LoVo (cell line): Measurements from ENCODE around the gene CRYBB1.

ENCODE experiments used
- DNase-seq: peaks from one replicate; pipeline ENCODE4 v3.0.0-alpha.2; 2016; ENCODE audit warnings: low spot score

Gene CRYBB1

DNA sequence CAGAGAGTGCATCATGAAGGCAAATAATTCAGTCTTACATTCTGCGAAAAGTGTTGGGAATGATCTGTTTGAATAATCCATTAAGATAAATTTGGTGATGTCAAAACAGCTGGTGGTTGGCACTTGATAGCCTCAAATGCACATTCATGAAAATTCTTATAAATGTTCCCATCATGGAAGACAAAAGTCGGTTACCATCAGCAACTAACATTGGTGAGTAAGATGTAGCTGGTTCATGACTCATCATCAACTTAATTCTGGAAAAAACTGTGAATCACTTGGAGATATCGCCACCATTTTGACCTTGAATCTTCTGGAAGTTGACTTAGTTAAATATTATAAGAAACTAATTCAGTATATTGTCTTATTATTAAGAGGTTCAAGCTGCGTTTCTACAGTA lies 11.2 kb downstream of the CRYBB1 start:
- no peak for DNase-seq

DNA sequence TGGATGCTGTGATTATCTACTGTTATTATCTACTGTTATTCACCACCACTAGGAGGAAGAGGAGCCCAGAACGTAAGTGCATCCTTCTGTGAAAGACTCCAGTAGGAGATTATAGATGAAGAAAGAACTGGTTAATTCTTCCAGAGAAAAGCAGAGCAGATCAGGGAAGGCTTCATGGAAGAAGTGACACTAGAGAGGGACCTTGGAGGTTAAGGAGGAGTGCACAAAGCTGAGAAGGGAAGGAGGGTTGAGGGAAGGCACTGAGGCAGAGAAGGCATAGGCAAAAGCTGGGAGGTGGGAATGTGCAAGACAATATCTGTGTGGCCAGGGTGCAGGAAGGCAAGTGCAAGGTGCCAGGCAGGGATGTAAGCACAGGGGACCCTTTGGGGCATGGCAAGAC lies 13.5 kb downstream of the CRYBB1 start:
- DNase-seq, result no peak

DNA sequence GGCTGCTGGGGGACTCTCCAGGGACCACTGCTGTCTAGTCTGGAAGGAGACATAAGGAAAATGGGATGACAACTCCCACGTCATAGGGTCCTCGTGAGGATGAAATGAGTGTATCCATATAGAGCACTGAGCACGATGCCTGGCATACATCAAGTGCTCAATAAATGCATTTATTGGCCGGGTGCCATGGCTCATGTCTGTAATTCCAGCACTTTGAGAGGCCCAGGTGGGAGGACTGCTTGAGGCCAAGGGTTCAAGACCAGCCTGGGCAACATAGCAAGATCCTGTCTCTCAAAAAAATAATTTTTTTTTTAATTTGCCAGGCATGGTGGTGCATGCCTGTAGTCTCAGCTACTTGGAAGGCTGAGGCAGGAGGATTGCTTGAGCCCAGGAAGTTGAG lies 15.7 kb downstream of the CRYBB1 start:
- no peak for DNase-seq

DNA sequence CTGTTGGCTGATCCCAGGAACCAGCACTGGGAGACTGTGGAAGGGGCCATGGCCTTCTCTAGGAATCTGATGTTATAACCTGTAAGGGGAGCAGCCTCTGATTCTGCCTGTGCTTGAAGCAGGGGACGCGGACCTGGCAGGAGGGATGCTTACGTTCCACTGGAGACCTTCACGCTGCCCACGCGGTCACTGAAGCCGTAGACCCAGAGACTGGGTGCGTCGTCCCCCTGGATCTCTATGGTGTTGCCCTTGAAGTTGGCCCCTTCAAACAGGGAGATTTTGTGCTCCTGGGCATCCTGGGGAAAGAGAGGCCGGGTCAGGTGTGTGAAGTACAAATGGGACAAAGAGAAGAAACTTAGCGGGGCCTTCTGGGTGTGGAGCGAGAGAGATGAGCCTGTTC lies 16.1 kb downstream of the CRYBB1 start:
- no peak for DNase-seq

DNA sequence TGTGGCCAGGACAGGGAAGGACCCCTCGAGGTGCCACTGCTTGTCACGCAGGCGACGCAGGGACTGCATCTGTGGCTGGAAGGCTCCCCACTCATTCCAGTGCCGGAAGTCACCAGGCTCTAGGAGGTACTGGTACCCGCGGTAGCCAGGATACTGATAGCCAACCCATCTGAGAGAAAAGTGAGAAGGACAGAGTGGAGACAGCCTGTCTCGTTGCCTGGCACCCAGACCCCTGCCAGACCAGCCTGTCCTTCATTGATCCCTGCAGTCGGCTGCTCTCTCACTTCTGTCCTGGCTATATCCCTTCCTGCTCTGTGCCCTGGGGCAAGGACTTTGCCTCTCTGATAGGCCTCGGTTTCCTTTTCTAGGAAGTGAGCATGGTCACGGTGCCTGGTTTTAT lies 18.3 kb downstream of the CRYBB1 start:
- no peak for DNase-seq

DNA sequence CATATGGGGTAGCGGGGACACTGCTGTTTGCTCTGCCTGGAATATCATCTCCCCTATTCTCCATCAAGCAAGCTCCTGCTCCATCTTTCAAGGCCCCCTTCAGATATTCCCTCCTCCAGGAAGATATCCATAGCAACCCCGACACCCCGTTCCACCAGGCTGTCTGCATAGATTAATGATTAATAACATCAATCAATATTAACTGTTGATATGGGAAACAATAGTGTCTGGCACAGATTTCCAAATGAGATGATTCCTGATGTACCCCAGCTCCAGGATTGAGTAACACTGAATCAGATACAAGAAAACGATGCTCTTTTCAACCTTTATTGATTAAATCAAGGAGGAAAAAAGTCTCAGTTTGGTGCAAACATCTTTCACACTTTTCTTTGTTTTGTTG lies 20.3 kb downstream of the CRYBB1 start:
- DNase-seq, result no peak

DNA sequence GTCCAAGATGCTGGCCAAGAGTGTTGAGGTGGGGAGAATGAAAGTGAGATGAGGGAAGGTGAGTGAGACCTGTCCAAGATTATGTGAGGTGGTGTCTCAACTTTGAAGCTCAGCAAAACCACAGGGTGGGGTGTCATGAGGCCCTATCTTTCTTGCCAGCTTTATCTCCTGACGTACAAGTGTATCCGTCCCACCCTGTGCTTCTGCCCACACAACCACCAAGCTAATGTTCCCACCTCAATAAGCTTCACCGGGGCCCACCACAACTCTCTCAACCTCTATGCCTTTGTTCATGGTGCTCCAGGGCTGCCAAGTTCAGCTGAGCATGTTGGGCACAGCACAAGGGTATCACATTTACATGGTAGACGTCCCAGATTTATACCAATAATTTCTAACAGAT lies 20.8 kb downstream of the CRYBB1 start:
- DNase-seq, result no peak

DNA sequence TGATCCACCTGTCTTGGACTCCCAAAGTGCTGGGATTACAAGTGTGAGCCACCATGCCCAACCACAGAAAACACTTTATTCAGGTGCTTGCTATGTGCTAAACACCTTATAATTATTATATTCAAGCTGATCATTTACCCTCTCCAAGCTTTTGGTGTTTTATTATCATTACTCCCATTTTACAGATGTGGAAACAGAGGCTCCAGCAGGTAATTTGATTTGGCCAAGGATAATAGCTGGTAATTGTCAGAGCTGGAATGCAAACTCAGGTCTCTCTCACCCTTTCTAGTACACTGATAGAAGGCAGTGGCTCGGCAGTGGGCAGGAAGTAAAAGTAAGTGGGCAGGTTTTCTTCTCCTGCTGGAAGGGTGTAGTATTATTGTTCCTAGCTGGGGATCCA lies 24.1 kb downstream of the CRYBB1 start:
- no peak for DNase-seq

DNA sequence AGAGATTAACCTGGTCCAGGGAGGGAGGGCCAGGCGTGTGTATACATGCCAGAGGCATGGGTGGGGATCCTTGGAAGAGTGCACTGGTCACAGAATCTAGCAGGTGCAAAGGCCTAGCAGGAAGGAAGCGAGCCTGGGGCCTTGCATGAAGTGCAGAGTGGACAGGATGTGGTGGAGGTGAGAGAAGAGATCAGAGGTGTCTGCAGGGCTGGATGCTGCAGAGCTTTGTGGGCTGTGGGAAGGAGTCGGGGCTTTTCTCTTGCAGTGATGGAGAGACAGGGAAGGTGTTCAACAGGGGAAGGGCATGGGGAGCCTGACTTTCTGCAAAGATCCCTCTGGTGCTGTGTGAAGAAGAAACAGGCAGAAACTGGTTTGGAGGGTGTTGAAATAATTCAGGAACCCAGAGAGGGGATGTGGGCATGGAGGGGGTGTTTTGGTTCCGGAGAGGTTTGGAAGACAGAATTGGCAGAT lies 25.4 kb downstream of the CRYBB1 start:
- no peak for DNase-seq

DNA sequence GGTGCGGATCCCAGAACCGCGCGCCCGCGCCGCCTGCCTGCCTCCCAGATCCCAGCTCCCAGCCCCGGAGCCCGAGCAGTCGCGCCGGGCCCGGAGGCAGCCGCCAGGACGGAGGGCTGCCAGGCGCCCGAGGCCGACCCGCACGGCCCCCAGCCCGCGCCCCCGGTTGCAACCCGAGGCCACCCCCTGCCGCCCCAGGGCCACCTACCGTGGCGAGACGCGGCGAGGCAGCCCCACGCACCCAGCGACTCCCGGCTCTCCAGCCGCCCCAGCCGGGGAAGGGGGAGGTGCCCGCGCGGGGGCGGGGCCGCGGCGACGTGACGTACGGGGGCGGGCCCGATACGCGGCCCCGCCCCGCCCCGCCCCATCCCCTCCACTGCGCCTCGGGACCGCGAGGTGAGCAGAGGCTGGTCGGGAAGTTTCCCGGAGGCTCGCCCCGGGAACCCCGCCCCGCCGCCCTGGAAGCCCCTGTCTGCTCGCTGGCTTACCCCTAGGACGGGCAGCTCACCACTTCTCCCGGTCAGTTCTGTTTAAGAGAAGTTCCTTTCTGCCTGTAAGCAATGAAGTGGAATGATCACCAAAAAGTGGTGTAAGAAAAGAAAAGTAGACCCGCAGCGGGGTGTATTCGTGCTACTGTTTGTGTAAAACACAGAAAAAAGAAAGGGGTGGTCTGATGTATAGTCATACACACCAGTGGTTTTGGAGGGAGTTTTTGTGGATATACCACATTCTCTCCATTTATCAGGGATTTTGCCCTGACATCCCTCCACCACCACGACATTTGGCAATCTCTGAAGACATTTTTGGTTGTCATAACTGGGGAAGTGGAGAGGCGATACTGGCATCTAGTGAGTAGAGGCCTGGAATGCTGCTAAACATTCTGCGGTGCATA lies 27.7 kb downstream of the CRYBB1 start, which contains the start of gene TPST2:
Gene TPST2, minus strand, starts transcription at position 288 of the 892 bp plus-strand sequence. CDS start 48,502 bp downstream, outside the sequence.
- DNase-seq, result peak; percentile 82

DNA sequence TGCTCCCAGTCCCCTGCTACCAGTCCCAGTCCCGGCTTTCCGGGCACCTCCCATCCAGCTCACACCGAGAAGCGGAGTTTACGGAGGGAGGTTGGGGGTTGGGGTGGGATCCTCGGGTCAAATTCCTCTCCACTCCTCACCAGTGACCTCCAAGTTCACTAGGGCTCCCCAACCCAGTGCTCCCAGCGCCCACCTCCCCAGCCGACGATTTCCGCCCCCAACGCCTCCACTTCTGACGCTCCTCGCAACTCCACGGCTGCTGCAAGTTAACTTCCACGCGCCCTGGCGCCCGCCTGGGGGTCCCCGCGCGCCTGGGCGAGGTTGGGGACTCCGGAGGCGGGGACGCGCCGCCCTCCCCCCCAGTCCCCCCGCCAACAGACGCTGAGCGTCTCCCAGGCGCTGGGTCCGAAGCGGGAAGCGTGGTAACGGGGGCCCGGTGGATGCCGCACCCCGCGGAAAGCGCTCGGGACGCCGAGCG lies 28.4 kb downstream of the CRYBB1 start:
- DNase-seq, result peak; percentile 13

DNA sequence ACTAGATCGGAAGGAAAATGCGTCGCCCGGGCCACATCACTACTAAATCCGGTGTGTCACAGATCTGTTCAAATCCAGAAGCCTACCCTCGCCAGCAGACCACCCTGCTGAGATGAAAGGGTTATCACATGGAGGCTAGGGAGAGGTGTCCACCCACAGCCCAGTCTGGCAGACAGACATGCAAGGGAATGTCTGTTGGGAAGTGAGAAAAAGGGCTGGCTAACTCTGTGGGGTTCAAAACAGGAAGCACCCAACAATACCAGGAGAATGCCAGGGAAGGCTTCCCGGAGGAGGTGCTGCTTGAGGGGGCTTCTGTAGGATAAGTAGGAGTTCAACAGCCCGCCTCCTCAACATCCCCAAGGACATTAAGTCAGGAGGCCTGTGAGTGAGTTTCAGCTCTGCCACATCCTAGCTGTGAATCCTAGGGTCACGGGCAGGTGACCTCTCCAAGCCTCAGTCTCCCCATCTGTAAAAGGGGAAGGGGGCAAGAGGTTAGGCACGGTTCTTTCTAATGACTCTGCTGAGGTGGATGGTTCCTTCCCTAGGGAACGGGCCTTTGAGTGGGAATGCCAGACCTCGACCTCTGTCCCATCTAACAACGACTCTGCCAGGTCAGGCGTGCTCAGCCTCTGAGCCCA lies 29.0 kb downstream of the CRYBB1 start:
- DNase-seq, result no peak

DNA sequence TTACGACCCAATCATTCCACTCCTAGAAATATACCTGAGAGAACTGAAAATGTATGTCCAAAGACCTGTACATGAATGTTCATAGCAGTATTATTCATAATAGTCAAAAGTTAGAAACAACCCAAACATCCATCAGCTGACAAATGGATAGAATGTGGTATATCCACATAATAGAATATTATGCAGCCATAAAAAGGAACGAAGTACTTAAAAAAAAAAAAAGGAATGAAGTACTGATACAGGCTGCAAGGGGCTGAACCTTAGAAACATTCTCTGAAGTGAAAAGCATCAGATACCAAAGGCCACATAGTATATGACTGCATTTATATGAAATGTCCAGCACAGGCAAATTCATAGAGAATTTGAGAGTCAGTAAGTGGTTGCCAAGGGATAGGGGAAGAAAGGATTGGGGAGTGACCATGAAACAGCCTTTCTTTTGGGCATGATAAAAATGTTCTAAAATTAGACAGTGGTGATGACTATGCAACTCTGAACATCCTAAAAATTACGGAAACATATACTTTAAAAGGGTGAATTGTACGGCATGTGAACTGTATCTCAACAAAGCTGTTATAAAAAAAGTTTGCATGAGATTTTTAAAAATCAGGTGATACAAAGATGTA lies 29.7 kb downstream of the CRYBB1 start:
- DNase-seq, result no peak

DNA sequence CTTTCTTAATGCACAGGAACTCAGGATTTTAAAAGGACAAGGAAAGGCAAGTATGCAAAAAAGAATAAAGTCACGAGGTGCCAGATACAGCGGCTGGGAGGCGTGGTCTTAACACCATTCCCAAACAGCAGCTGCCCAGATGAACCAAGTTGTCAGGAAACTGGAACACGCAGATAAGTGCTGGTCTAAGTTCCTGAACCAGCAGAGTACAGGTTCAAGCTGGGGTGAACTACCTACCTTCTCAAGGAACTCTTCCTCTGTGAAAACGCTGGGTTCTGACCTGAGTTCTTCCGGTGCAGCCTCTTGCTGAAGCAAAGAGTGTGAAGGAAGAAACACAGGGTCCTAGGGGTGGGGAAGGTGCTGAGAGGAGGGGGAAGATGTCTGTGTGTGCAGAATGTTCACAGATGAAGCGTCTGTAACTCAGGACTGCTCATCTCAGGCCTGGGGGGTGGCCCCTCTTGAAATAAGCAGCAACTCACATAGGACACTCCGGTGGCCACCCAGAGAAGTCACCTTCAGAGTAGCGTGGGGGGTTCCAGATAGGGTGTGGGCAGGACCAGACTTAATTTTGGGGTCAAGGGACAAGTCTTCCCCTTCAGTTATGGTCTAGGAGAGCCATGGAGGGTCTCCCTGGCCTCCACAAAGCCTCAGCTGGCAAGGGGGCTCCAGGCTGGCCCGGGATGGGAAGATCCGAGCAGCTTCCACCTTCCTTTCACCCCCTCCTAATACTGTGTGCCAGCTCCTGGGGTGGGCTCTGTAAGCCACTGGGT lies 31.1 kb downstream of the CRYBB1 start:
- no peak for DNase-seq

DNA sequence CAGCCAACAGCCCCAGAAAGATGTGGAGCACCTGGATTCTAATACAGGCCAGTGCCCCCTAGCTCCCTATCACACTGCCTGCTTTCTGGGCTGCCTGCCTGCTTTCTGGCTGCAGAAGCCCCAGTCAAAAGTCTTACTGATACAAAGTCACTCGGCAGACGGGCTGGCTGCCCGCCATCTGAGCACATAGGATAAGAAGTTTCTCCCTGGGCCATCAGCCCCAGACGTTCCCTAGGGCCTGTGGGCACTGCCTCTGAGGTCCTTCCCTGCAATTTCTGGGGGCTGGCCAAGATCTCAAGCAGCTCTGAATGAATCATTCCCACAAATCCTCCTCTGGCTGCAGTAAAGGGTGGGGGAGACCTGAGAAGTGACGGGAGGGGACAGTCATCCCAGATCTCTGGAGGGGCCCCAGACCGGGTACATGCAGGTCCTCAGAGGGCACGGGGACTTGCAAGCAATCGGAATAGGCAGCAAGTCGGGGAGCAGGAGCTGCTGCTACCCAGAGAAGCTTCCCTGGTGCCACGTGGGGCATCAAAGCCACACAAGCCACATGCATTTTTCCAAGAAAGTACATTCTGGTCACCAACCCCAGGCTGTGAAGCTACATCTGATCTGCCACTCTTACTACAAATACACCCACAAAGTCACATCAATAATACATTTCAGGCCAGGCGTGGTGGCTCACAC lies 32.6 kb downstream of the CRYBB1 start:
- DNase-seq, result peak; percentile 36

DNA sequence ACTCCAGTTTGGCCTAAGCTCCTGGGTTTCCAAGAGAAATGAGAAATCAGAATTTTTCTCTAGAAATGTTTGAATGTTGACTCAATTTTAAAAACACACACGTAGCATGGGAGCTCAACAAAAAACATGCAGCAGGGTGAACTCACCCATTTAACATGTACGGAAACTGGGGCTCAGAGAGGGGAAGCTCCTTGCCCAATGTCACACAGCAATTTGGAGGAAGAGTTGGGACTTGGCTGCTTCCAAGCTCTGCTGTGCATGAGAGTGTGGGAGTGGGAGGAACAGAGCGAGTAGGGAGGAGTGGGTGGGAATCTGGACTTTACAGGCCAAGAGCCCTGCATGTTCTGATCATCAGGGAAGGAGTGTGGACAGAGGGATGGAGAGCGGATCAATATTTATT lies 33.8 kb downstream of the CRYBB1 start:
- no peak for DNase-seq

DNA sequence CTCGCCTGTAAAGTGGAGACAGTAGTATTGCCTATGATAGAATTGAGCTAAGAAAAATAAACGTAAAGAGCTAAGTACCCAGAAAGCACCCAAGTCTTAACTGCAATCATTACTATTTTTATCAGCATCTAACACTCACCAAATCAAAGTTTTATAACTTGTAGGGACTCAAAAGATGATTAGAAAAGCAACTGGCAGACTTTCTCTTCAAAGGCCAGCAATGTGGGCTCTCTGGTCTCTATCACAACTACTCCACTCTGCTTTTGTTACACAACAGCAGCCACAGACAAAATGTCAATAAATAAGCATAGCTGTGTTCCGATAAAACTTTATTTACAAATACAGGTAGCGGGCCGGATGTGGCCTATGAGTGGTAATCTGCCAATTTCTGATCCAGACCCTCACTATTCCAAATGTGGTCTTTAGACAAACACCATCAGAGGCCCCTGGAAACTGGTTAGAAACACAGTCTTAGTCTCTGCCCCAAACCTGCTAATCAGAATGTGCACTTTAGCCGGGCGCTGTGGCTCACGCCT lies 36.1 kb downstream of the CRYBB1 start:
- DNase-seq, result no peak

DNA sequence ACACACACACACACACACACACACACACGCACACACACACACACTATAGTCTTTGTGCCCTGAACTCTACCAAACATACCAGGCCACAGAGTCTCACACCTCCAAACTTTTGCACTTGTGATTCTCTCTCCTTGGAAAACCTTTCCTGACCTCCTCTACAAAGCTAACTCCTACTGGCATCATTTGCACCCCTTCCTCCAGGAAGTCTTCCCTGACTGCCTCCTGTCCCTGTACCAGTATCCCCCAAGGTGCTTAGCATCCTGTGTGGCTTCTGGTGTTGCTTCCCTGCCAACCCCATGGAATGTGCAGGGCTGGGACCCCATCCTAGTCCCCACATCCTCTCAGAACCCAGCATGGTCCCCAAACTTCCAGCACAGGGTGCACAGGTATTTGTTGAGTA lies 36.8 kb downstream of the CRYBB1 start:
- no peak for DNase-seq

DNA sequence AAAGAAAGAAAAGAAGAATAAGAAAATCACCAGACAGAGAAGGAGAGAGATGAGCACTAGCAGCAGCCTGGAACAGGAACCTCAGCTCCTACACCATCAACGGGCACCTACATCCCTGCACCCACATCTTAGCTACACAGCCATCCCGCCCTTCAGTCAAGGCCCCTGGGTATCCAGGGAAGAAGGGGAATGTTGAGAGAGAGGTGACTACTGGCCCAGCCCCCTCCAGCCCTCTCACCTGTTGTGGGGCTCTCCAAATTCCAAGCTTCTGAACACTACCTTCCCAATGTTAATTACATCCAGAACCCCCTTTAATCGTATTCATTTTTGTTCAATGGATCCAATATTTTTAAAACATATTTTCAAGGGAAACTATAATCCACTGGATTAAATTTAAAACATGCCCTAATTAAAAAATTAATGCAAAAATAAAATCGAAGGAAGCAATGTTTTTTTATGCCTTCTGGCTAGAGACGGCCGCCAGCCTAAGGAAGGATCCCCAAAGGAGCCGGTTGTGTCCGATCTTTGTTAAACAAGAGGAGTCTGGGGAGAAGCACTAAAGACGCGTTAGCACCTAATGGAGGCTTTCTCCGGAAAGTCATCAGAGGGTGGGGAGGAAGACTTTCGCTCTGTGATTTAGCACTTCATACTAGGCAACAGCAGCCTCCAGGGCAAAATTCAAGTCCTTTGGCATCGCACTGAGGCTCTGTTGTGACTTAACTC lies 37.4 kb downstream of the CRYBB1 start:
- DNase-seq, result no peak

DNA sequence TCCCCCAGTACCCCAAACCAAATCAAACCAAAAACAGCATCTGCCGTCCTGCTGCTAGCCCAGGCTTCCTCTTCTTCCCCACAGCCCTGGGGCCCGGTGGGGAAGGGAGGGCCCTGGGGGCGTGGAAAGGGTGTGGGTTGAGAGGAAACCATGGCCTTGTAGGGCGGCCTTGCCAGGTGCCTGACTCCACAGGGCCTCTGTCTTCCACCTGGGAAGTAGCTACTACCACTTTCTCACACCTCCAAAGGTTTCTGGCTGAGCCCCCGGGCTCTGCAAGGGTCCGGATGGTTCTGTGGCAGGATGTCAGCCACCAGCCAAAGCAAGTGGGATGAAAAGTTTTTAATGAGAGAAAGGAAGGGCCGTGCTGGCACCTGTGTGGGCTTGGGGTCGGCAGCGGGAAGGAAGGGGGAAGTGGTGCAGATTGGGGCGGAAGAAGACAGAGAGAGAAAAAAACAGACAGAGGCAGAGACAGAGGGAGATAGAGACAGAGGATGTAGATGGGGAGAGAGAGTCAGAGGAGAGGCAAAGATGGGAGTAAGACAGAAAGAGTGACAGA lies 38.4 kb downstream of the CRYBB1 start:
- no peak for DNase-seq
